OCI-LY3 (cell line): ENCODE results near the gene WDR90.

Experiments
- CTCF ChIP-seq: fragments of 200-600, 300-600 bp; sonication (generic); IDR thresholded peaks from 2 replicates; pipeline ENCODE4 v1.5.1; 2014; ENCODE audit warnings: antibody characterized with exemption, low read length, low read depth
- EZH2phosphoT487 ChIP-seq: fragments of 200-600 bp; shearing (Covaris generic); IDR thresholded peaks from 2 replicates; pipeline ENCODE4 v1.6.1; 2018; ENCODE audit warnings: antibody characterized with exemption, mixed run types, low read depth

- TF ChIP-seq CTCF, result no peak
- no peak for TF ChIP-seq EZH2phosphoT487
These were observed 11.8 kb upstream of the WDR90 start for GRCh38 chr16:637081-638018.
